K562 (cell line): Measurements from ENCODE around the gene ZNF462. TPM values are rescaled to one million over a fixed set of nuclear protein-coding genes. Genes with fewer than 3 reads are reported as not detected.

Experiments used
- ATAC-seq: fragments of 200-7000 bp; cut with Tn5 transposase; 3 replicates; pipeline ENCODE4 v1.9.1; 2020; ENCODE audit warnings: moderate library complexity
- BruUV-seq: library from RNA; stranded (reverse); fragments of 400-500 nt; replicated peaks from 2 replicates; lab custom pipeline; 2021; lab: Mats Ljungman, UMichigan
- CTCF ChIA-PET: fragments of 300-600 bp; formaldehyde crosslinking; extraction: SDS; loops from one replicate; lab custom pipeline; 2021; ENCODE audit warnings: low intra/inter-chr PET ratio; lab: Yijun Ruan, JAX
- POLR2A ChIA-PET: fragments of 300-600, 350-650 bp; sonication (Branson Sonifier 250); formaldehyde crosslinking; extraction: SDS; loops from one replicate; lab custom pipeline; 2021; ENCODE audit warnings: antibody characterized with exemption, inconsistent platforms; lab: Yijun Ruan, JAX
- DNase-seq, 4 experiments: peaks; one replicate each; pipeline versions ENCODE4 v3.0.0 to v3.0.0-alpha.2; 2011 to 2018; ENCODE audit warnings: low spot score in 3 of 4, mixed read lengths in 3 of 4; ENCODE audit errors: extremely low read depth in 1 of 4
- FAIRE-seq: peaks from 2 replicates; lab custom pipeline; 2011; peaks lifted over from hg19 to GRCh38; lab: Jason Lieb, UNC
- H2AFZ ChIP-seq: 2 replicates; pipeline ENCODE4 v1.6.0; 2011; ENCODE audit warnings: low read depth, low read length, control low read depth, inconsistent platforms
- H3K27ac ChIP-seq: fragments of 200-600 bp; 3 replicates; pipeline ENCODE4 v1.8.0; 2011; ENCODE audit warnings: low read depth, mild to moderate bottlenecking, control low read depth, inconsistent platforms, low read length, moderate library complexity, mixed read lengths; ENCODE audit errors: extremely low read depth
- H3K27me3 ChIP-seq, 2 experiments: fragments of 300-600 bp in 1 of 2; 2 replicates in 1 of 2; 3 replicates in 1 of 2; pipeline versions ENCODE4 v1.6.0 to v1.8.0; 2011; ENCODE audit warnings: inconsistent platforms in 2 of 2, low read length in 2 of 2, mild to moderate bottlenecking in 1 of 2, mixed read lengths in 1 of 2, moderate library complexity in 1 of 2; ENCODE audit not compliant: control insufficient read depth in 2 of 2, insufficient read depth in 2 of 2
- H3K36me3 ChIP-seq: fragments of 300-600 bp; 3 replicates; pipeline ENCODE4 v1.8.0; 2011; ENCODE audit warnings: mild to moderate bottlenecking, low read length, inconsistent platforms; ENCODE audit not compliant: control insufficient read depth, insufficient read depth
- H3K4me1 ChIP-seq, 2 experiments: fragments of 200-600 bp in 1 of 2; replicated peaks in 1 of 2; 2 replicates in 1 of 2; 3 replicates in 1 of 2; pipeline versions ENCODE4 v1.5.1 to v1.8.0; 2011; ENCODE audit warnings: inconsistent platforms in 2 of 2, low read length in 2 of 2, mild to moderate bottlenecking in 1 of 2, mixed read lengths in 1 of 2, moderate library complexity in 1 of 2; ENCODE audit not compliant: control insufficient read depth in 2 of 2, insufficient read depth in 2 of 2
- H3K4me2 ChIP-seq: 2 replicates; pipeline ENCODE4 v1.6.1; 2011; ENCODE audit warnings: low read length, control low read depth, inconsistent platforms, mixed read lengths; ENCODE audit not compliant: insufficient read depth
- H3K4me3 ChIP-seq: fragments of 200-600 bp; sonication (generic), shearing (Covaris generic); 2 replicates; pipeline ENCODE4 v1.5.1; 2016; ENCODE audit warnings: control low read depth, inconsistent platforms
- H3K79me2 ChIP-seq: fragments of 200-600 bp; 3 replicates; pipeline ENCODE4 v1.8.0; 2011; ENCODE audit warnings: low read length, inconsistent platforms; ENCODE audit not compliant: control insufficient read depth, insufficient read depth
- H3K9ac ChIP-seq, 2 experiments: 2 replicates each; pipeline versions ENCODE4 v1.6.0 to v1.6.1; 2011; ENCODE audit warnings: low read depth in 2 of 2, low read length in 2 of 2, control low read depth in 1 of 2, inconsistent platforms in 1 of 2, mild to moderate bottlenecking in 1 of 2, mixed read lengths in 1 of 2; ENCODE audit not compliant: insufficient read depth in 1 of 2
- H3K9me1 ChIP-seq: one replicate; pipeline ENCODE4 v1.6.0; 2011; ENCODE audit warnings: inconsistent platforms, mild to moderate bottlenecking, low read length, moderate library complexity; ENCODE audit not compliant: control insufficient read depth, insufficient read depth
- H3K9me3 ChIP-seq: replicated peaks from 2 replicates; pipeline ENCODE4 v1.5.1; 2011; ENCODE audit warnings: low read depth, low read length, inconsistent platforms; ENCODE audit not compliant: control insufficient read depth, insufficient read depth
- H4K20me1 ChIP-seq: replicated peaks from 2 replicates; pipeline ENCODE4 v1.6.1; 2011; ENCODE audit warnings: low read length, inconsistent platforms, mixed read lengths; ENCODE audit not compliant: control insufficient read depth, insufficient read depth
- ARID2 ChIP-seq: fragments of 450-650 bp; IDR thresholded peaks from 2 replicates; pipeline ENCODE4 v1.6.1; 2017; ENCODE audit warnings: antibody characterized with exemption, mild to moderate bottlenecking
- CCAR2 ChIP-seq: fragments of 200-400 bp; formaldehyde crosslinking; IDR thresholded peaks from 2 replicates; pipeline ENCODE4 v1.6.1; 2017; ENCODE audit warnings: mild to moderate bottlenecking, low read depth, low read length
- FOXK1 ChIP-seq: sonication (generic); formaldehyde crosslinking; IDR thresholded peaks from 2 replicates; pipeline ENCODE4 v1.8.0; 2022; ENCODE audit warnings: missing genetic modification reagents, mild to moderate bottlenecking, borderline replicate concordance
- HNRNPL ChIP-seq: fragments of 200-400 bp; formaldehyde crosslinking; IDR thresholded peaks from 2 replicates; pipeline ENCODE4 v1.6.1; 2017; ENCODE audit warnings: low read depth, mild to moderate bottlenecking, low read length
- JUN ChIP-seq, 2 experiments: sonication (generic) in 1 of 2; formaldehyde crosslinking in 1 of 2; IDR thresholded peaks; 2 replicates each; pipeline versions ENCODE4 v1.6.1 to v1.8.0; 2012 to 2022; ENCODE audit warnings: borderline replicate concordance in 2 of 2, mild to moderate bottlenecking in 2 of 2, improper control_type of control experiment in 1 of 2, low read depth in 1 of 2, low read length in 1 of 2, missing genetic modification reagents in 1 of 2
- NFE2L1 ChIP-seq: fragments of 450-650 bp; IDR thresholded peaks from 2 replicates; pipeline ENCODE4 v1.6.1; 2016; ENCODE audit warnings: missing genetic modification characterization, low read depth, mild to moderate bottlenecking, missing compliant biosample characterization, moderate library complexity, borderline replicate concordance
- NFRKB ChIP-seq: fragments of 450-650 bp; IDR thresholded peaks from 2 replicates; pipeline ENCODE4 v1.6.1; 2016; ENCODE audit warnings: low read depth
- POLR2AphosphoS5 ChIP-seq: IDR thresholded peaks from 2 replicates; pipeline ENCODE4 v1.6.1; 2011; ENCODE audit warnings: mild to moderate bottlenecking, low read depth, low read length, moderate library complexity; ENCODE audit not compliant: control insufficient read depth, insufficient read depth
- RBBP5 ChIP-seq: fragments of 200-600 bp; sonication (generic); IDR thresholded peaks from 2 replicates; pipeline ENCODE4 v1.6.1; 2012; ENCODE audit warnings: borderline replicate concordance, mild to moderate bottlenecking, low read length, control low read depth, inconsistent platforms; ENCODE audit not compliant: insufficient read depth, poor library complexity, severe bottlenecking
- ZNF280B ChIP-seq: fragments of 250-450 bp; sonication (Bioruptor Pico); IDR thresholded peaks from 2 replicates; pipeline ENCODE4 v1.5.1; 2021; ENCODE audit warnings: mild to moderate bottlenecking
- WGBS: fragments of 100-300 bp; shearing (Covaris generic); methylation state at CpG from one replicate; pipeline ENCODE4 v1.1.6; 2016; ENCODE audit warnings: low coverage, mixed read lengths; ENCODE audit not compliant: insufficient coverage; ENCODE audit errors: missing lambda C conversion rate; 5-methylcytosine and 5-hydroxymethylcytosine counted together
- in situ Hi-C: fragments of 300-500 bp; cut with MboI; formaldehyde crosslinking; loops from 4 replicates; pipeline ENCODE4 v1.15.0; 2018; ENCODE audit warnings: inconsistent platforms, mixed read lengths
- intact Hi-C: fragments of 100-400 bp; cut with micrococcal nuclease; formaldehyde crosslinking; loops from 2 replicates; pipeline ENCODE4 v1.14.2; 2022
- polyA plus RNA-seq, 8 experiments: library from polyadenylated mRNA; depleted of rRNA in 4 of 8; stranded (reverse) in 5 of 8; unstranded in 3 of 8; fragments of >200 nt; fragmentation: Nextera tagmentation in 2 of 8; fragmentation: Illumina TruSeq in 1 of 8; extraction: Ambion mirVana in 2 of 8; extraction: Trizol in 1 of 8; gene quantifications; 2 replicates each; pipeline versions ENCODE4 v1.2.1 to v1.2.3, GENCODE V29; 2011 to 2014; ENCODE audit warnings: inconsistent platforms in 1 of 8, missing spikeins in 1 of 8
- total RNA-seq, 7 experiments: library from RNA; depleted of rRNA in 6 of 7; stranded (reverse); fragments of >200 nt in 6 of 7; fragmentation: Illumina TruSeq in 2 of 7; extraction: Trizol in 2 of 7; gene quantifications; 2 replicates each; pipeline versions ENCODE4 v1.2.1 to v1.2.3, GENCODE V29; 2011 to 2021; ENCODE audit warnings: low replicate concordance in 1 of 7
- TF ChIP-seq, protein P1 (sequence below): fragments of 250-450 bp; sonication (Bioruptor Pico); IDR thresholded peaks from 2 replicates; pipeline ENCODE4 v1.4.0; 2020

The ZNF462 gene
- total and polyA plus RNA-seq, 9 of the 15 experiments (the other 6 are each of a cell fraction or from before 2014, with no cell fraction given) = 0.20 TPM; not detected in 8

DNA sequence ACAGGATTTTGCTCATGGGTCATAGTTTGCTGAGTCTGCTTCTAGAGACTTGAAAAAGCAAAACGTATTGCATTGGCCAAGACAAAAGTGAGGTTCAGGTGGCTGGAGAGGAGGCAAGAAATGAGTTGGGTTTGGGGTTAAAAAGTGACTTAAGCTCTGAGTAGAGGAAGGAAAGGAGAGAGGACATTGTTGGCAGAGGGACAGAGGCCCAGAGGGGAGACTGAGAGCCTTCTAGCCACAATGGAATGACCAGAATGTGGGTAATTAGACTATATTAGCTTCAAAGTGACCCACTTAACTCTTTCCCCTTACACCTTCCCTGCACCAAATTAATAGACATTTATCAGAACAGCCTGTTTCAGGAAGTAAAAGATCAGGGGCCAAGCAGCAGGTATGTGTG lies 188.4 kb downstream of the ZNF462 start (continued):
- TF ChIP-seq NFRKB (no peak), CCAR2 (no peak)
- TF ChIP-seq, protein P1, sequence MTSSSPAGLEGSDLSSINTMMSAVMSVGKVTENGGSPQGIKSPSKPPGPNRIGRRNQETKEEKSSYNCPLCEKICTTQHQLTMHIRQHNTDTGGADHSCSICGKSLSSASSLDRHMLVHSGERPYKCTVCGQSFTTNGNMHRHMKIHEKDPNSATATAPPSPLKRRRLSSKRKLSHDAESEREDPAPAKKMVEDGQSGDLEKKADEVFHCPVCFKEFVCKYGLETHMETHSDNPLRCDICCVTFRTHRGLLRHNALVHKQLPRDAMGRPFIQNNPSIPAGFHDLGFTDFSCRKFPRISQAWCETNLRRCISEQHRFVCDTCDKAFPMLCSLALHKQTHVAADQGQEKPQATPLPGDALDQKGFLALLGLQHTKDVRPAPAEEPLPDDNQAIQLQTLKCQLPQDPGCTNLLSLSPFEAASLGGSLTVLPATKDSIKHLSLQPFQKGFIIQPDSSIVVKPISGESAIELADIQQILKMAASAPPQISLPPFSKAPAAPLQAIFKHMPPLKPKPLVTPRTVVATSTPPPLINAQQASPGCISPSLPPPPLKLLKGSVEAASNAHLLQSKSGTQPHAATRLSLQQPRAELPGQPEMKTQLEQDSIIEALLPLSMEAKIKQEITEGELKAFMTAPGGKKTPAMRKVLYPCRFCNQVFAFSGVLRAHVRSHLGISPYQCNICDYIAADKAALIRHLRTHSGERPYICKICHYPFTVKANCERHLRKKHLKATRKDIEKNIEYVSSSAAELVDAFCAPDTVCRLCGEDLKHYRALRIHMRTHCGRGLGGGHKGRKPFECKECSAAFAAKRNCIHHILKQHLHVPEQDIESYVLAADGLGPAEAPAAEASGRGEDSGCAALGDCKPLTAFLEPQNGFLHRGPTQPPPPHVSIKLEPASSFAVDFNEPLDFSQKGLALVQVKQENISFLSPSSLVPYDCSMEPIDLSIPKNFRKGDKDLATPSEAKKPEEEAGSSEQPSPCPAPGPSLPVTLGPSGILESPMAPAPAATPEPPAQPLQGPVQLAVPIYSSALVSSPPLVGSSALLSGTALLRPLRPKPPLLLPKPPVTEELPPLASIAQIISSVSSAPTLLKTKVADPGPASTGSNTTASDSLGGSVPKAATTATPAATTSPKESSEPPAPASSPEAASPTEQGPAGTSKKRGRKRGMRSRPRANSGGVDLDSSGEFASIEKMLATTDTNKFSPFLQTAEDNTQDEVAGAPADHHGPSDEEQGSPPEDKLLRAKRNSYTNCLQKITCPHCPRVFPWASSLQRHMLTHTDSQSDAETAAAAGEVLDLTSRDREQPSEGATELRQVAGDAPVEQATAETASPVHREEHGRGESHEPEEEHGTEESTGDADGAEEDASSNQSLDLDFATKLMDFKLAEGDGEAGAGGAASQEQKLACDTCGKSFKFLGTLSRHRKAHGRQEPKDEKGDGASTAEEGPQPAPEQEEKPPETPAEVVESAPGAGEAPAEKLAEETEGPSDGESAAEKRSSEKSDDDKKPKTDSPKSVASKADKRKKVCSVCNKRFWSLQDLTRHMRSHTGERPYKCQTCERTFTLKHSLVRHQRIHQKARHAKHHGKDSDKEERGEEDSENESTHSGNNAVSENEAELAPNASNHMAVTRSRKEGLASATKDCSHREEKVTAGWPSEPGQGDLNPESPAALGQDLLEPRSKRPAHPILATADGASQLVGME (CRISPR knock-in tag) = no peak

GRCh38 chr9:107054146-107054545 lies 191.2 kb downstream of the ZNF462 start:
- FAIRE-seq (no peak), DNase-seq (no peak), ATAC-seq (no peak)
- in situ Hi-C loops = no loop called here
- TF ChIP-seq JUN (IDR thresholded peaks at IDR 0.05; ENCODE audit: borderline replicate concordance, low read depth, low read length) = no peak
- TF ChIP-seq JUN (CRISPR knock-in tag; IDR thresholded peaks at IDR 0.05; ENCODE audit: borderline replicate concordance) = no peak
- no peak for TF ChIP-seq RBBP5
- no peak for TF ChIP-seq FOXK1 (CRISPR knock-in tag)
- no peak for TF ChIP-seq NFE2L1 (tag)
- no peak for TF ChIP-seq ARID2
- no peak for TF ChIP-seq ZNF280B
- TF ChIP-seq POLR2AphosphoS5 = no peak
- TF ChIP-seq HNRNPL = no peak
- no peak overlapping the region for H3K4me2 ChIP-seq
- H2AFZ ChIP-seq = no peak overlapping the region
- BruUV-seq = no TSS peak
- no peaks in the 10 kb centered on the region for H3K36me3 ChIP-seq
- H3K79me2 ChIP-seq = no peaks in the 10 kb centered on the region
- no peaks in the 10 kb centered on the region for H3K4me1 ChIP-seq
- POLR2A ChIA-PET = no interaction called here
- no peak overlapping the region for H3K27ac ChIP-seq
- CTCF ChIA-PET = no interaction called here
- H3K4me3 ChIP-seq = no peak overlapping the region
- no peaks in the 10 kb centered on the region for H3K9me1 ChIP-seq
- no peak overlapping the region for H3K9ac ChIP-seq
- no peaks in the 10 kb centered on the region for H3K9me3 ChIP-seq
- no peaks in the 10 kb centered on the region for H4K20me1 ChIP-seq
- 0% methylated on average over 2 of the region's 2 CpGs for WGBS
- no peaks in the 10 kb centered on the region for H3K27me3 ChIP-seq
- intact Hi-C loops = no loop called here
